ENCODE measurements around the gene LRRC27.
A peak's percentile ranks its signal among the peaks of the same experiment; 100 is the strongest.
"Not testable (repeated sequence)": the region's sequence is repeated elsewhere in the genome, so short reads cannot be mapped to it uniquely, and the experiment has no call there.

The LRRC27 gene

DNA sequence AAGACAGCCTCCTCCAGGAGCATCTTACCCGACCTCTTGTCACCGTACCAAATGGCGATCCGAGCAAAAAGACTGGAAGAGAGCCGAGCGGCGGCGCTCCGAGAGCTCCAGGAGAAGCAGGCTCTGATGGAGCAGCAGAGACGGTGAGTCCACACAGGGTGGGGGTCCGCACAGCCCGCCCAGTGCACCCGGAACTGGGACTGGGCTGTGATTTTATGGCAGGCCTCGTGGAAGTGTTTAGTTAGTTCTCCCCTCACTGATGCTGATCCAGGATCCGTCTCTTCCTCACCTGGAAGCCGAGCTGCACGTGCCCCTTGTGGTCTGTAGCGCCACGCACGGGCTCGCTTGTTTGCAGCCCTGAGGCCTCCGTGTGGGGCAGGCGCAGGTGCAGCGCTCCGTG is 19.6 kb downstream of the LRRC27 start:
- no peak for DNase-seq (ENCODE audit: low read depth in 1 of 2, low spot score in 1 of 2)
- Histone ChIP-seq H3K27ac (replicated peaks) (no peak overlapping the region), H3K27me3 (ENCODE audit: insufficient read depth, poor library complexity, severe bottlenecking) (no peaks in the 10 kb centered on the region), H3K4me3 (replicated peaks; ENCODE audit: insufficient read depth, low read length) (no peak overlapping the region)
- TF ChIP-seq SPI1 (IDR thresholded peaks at IDR 0.05; ENCODE audit: borderline replicate concordance, low read depth) (no peak), GABPA (IDR thresholded peaks at IDR 0.05; ENCODE audit: low read depth) (no peak)
- TF ChIP-seq, protein P1, sequence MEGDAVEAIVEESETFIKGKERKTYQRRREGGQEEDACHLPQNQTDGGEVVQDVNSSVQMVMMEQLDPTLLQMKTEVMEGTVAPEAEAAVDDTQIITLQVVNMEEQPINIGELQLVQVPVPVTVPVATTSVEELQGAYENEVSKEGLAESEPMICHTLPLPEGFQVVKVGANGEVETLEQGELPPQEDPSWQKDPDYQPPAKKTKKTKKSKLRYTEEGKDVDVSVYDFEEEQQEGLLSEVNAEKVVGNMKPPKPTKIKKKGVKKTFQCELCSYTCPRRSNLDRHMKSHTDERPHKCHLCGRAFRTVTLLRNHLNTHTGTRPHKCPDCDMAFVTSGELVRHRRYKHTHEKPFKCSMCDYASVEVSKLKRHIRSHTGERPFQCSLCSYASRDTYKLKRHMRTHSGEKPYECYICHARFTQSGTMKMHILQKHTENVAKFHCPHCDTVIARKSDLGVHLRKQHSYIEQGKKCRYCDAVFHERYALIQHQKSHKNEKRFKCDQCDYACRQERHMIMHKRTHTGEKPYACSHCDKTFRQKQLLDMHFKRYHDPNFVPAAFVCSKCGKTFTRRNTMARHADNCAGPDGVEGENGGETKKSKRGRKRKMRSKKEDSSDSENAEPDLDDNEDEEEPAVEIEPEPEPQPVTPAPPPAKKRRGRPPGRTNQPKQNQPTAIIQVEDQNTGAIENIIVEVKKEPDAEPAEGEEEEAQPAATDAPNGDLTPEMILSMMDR (IDR thresholded peaks at IDR 0.05; ENCODE audit: insufficient read depth, low read length), result no peak
- TF ChIP-seq, protein P2, sequence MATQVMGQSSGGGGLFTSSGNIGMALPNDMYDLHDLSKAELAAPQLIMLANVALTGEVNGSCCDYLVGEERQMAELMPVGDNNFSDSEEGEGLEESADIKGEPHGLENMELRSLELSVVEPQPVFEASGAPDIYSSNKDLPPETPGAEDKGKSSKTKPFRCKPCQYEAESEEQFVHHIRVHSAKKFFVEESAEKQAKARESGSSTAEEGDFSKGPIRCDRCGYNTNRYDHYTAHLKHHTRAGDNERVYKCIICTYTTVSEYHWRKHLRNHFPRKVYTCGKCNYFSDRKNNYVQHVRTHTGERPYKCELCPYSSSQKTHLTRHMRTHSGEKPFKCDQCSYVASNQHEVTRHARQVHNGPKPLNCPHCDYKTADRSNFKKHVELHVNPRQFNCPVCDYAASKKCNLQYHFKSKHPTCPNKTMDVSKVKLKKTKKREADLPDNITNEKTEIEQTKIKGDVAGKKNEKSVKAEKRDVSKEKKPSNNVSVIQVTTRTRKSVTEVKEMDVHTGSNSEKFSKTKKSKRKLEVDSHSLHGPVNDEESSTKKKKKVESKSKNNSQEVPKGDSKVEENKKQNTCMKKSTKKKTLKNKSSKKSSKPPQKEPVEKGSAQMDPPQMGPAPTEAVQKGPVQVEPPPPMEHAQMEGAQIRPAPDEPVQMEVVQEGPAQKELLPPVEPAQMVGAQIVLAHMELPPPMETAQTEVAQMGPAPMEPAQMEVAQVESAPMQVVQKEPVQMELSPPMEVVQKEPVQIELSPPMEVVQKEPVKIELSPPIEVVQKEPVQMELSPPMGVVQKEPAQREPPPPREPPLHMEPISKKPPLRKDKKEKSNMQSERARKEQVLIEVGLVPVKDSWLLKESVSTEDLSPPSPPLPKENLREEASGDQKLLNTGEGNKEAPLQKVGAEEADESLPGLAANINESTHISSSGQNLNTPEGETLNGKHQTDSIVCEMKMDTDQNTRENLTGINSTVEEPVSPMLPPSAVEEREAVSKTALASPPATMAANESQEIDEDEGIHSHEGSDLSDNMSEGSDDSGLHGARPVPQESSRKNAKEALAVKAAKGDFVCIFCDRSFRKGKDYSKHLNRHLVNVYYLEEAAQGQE (IDR thresholded peaks at IDR 0.05; ENCODE audit: insufficient replicate concordance, low read depth), result no peak

DNA sequence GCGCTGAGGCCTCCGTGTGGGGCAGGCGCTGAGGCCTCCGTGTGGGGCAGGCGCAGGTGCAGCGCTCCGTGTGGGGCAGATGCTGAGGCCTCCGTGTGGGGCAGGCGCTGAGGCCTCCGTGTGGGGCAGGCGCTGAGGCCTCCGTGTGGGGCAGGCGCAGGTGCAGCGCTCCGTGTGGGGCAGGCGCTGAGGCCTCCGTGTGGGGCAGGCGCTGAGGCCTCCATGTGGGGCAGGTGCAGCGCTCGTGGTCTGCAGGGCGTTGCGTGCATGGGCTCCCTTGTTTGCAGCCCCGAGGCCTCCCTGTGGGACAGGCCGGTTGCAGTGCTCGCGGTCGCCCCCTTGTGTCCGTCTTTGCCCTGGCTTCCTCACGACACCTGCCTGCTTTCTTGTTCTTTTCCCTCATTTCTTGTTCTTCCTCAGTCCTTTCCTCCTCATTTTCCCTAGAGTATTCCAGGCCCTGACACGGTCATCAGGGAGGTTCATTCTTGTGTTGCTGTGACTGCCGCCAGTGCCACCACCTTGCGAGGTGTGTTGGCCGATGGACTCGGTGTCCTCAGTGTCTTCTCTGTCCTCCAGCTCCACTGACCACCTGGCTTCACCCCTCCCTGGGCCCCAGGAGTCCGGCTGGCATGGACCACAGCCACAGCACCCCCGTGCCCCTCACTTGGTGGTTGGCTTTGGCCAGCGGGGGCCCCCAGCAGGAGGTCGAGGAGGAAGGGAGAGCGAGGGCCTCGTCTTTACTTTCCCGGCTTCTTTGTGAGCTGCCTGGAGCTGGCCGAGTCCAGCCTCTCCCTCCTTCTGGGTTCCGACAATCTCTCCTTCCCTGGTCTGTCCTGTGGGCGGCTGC is 20.7 kb downstream of the LRRC27 start:
- DNase-seq (ENCODE audit: low read depth in 1 of 2, low spot score in 1 of 2), result peak; percentile 38 to 63
- not testable (repeated sequence) for H3K27me3 ChIP-seq (ENCODE audit: insufficient read depth, poor library complexity, severe bottlenecking); H3K4me3 ChIP-seq (replicated peaks; ENCODE audit: insufficient read depth, low read length); H3K27ac ChIP-seq (replicated peaks)
- TF ChIP-seq, protein P1 (IDR thresholded peaks at IDR 0.05; ENCODE audit: insufficient read depth, low read length), result peak; percentile 89

DNA sequence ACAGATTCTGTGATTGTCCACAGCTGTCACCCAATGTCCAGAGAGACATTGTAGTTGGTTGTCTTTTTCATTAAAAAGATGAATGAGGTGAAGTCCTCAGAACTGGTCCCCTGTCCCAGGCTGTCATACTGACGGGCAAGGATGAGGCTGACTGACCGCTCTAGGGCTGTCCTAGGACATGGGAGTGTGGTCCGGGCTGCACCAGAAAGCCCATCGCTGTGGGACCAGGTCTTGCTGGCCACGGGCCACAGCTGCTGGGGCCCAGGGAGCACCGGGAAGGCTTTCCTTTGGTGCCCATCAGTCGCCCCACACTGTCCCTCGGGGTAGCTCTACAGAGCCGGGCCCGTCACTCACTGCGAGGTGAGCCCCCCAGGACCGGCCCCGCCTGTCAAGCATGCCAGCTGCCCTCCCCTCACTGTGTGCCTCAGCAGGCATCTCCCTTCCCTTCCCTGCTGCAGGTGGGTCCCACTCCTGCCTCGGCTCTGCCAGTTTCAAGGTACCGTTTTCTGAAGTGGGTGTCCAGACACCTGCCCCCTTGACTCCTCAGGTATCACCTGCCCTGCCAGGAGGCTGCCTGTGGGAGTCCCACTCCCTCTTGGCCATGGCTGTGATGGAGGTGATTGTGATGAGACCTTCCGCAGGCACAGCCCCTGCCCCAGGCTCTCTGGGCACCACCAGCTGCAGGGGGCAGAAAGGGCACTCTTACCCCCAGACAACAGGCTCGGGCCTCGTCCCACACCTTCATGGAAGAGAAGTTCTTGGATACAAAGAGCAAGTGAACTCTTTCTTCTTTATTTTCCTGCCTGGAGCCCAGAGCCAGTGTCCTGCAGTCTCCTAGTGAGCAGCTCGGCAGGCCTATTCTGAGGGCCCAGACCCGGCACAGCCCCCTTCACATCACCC is 21.7 kb downstream of the LRRC27 start:
- TF ChIP-seq SPI1 (IDR thresholded peaks at IDR 0.05; ENCODE audit: borderline replicate concordance, low read depth) (no peak), POLR2AphosphoS5 (IDR thresholded peaks at IDR 0.05; ENCODE audit: low read depth) (no peak), GABPA (IDR thresholded peaks at IDR 0.05; ENCODE audit: low read depth) (no peak)
- TF ChIP-seq, protein P1 (IDR thresholded peaks at IDR 0.05; ENCODE audit: insufficient read depth, low read length), result no peak
- TF ChIP-seq, protein P2 (IDR thresholded peaks at IDR 0.05; ENCODE audit: insufficient replicate concordance, low read depth), result no peak
- H3K27ac ChIP-seq (replicated peaks), result no peak overlapping the region
- DNase-seq (ENCODE audit: low read depth in 1 of 2, low spot score in 1 of 2), result no peak
- H3K27me3 ChIP-seq (ENCODE audit: insufficient read depth, poor library complexity, severe bottlenecking), result no peaks in the 10 kb centered on the region
- H3K4me3 ChIP-seq (replicated peaks; ENCODE audit: insufficient read depth, low read length), result no peak overlapping the region

Measured in HL-60 (cell line).